NCI-H510A treated with DMSO at 0.1 percent for 48 hours (cell line): ENCODE measurements around the gene RIPK4.
A peak's percentile ranks its signal among the peaks of the same experiment; 100 is the strongest.
"Not testable (repeated sequence)": the region's sequence is repeated elsewhere in the genome, so short reads cannot be mapped to it uniquely, and the experiment has no call there.

Source experiments
- DNase-seq: peaks from one replicate; lab custom pipeline; 2025; lab: John Stamatoyannopoulos, UW

The RIPK4 gene

GRCh38 chr21:41714299-41714865 is 52.5 kb downstream of the RIPK4 start:
- not testable (repeated sequence) for DNase-seq

DNA sequence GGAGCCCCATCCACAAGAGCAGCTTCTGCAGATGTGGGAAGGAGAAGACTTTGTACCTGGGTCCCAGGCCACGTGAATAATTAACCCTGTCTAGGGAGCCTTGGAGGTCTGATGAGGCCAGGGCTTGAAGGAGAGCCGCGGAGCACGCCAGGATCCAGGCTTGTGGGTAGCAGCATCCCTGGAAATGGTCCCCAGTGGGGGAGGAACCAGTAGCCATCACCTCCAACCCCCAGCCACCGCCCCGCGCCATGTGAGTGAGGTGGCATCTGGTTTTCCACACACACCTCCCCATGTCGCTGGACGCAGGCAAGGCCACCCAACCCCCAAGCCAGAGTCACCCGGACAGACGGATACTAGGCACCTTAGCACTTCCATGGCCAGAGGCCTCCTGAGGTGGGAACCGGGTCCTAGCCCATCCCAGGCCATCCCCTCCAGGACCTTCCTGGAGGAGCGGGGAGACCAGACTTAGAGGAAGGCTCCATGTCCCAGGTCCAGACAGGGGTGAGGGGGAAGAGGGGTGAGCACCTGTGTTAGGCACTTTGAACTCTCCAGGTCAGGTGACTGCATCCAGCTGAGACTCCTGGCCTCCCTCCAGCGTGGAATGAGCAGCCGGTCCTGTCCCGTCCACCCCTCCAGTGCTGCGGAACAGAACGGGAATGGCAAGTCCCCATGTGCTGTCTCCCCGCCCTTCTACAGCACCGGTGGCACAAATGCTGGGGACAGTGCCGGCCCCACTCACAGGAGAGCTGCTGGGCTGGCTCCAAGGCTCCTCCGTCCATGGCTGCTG is 53.2 kb downstream of the RIPK4 start:
- no peak for DNase-seq

DNA sequence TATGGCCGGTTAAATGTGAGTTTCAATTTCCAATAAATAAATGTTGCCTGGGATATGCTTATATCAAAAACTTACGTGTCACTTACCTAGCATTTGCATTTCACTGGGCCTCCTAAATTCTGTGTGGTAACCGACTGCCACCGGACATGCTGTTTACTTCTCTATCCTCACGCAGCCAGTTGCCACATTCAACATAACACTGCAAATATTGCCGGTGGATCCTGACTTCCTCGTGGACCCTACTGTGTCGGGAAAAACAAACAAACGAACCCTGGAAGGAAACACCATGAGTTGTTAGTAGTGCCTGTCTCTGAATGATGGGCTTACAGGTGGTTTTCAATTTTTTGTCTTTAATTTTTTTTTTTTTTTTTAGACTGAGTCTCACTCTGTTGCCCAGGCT is 54.1 kb downstream of the RIPK4 start:
- DNase-seq: no peak

GRCh38 chr21:41712201-41712600 is 54.7 kb downstream of the RIPK4 start:
- no peak for DNase-seq

DNA sequence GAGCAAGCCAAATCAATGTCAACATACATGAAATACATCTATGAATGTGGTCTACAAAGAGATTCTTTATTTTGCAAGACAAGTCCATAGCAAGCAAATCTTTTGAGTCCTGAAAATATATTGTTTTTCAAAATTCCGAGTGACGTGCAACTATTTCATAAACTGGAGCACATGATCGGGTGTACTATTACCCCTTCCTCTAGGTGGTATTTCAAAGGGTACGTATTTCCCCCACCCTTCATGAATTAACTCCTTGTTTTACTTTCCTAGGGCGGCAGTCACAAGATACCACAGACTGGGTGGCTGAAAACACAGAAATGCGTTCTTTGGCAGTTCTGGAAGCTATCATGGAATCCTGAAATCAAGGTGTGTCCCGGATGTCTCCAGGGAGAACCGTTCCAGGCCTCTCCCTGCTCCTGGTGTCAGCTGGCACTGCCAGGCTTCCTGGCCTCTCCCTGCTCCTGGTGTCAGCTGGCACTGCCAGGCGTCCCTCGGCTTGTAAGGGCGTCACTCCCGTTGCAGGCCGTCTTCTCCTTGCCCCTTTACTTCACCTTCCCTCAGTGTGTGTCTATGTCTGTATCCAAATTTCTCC is 55.3 kb downstream of the RIPK4 start:
- DNase-seq: no peak

GRCh38 chr21:41710823-41711160 is 56.1 kb downstream of the RIPK4 start:
- no peak for DNase-seq

GRCh38 chr21:41709965-41710822 is 56.7 kb downstream of the RIPK4 start:
- DNase-seq: no peak

DNA sequence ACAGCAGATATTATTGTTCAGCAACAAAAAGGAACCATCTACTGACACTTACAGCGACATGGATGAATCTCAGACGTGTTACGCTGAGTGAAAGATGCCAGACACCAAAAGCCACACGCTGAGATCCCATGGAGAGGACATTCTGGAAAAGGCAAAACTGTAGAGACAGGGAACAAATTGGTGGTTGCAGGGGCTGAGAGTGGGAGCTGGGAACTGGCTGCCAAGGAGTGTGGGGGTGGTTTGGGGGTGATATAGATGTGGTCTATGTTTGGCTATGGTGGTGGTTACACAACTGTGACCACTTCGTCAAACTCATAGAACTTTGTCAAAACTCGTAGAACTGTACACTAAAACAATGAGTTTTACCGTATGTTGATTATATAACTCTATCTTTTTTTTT is 57.7 kb downstream of the RIPK4 start:
- no peak for DNase-seq

GRCh38 chr21:41707960-41708330 is 58.9 kb downstream of the RIPK4 start:
- DNase-seq: no peak

GRCh38 chr21:41707231-41707959 is 59.5 kb downstream of the RIPK4 start:
- peak; percentile 68 for DNase-seq

DNA sequence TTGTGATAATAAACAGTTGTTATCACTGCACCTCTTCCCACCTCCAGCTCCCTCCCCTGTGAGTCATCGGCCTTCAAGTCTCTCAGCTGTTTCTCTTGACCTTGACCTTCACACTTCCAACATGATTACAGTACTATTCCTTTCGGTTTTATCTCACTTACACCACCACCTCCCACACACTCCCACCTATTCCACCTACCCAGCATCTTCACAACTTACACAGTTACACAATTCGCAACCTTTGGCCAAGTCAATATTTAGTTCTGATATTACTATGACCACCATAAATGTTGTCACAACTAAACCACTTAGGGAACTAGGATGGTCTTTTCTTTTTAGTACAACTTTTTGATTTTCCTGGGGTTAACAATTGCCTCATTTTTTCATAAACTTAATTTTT is 60.2 kb downstream of the RIPK4 start:
- no peak for DNase-seq

- no peak for DNase-seq
Measured at GRCh38 chr21:41706263-41706639, 60.6 kb downstream of the RIPK4 start.

DNA sequence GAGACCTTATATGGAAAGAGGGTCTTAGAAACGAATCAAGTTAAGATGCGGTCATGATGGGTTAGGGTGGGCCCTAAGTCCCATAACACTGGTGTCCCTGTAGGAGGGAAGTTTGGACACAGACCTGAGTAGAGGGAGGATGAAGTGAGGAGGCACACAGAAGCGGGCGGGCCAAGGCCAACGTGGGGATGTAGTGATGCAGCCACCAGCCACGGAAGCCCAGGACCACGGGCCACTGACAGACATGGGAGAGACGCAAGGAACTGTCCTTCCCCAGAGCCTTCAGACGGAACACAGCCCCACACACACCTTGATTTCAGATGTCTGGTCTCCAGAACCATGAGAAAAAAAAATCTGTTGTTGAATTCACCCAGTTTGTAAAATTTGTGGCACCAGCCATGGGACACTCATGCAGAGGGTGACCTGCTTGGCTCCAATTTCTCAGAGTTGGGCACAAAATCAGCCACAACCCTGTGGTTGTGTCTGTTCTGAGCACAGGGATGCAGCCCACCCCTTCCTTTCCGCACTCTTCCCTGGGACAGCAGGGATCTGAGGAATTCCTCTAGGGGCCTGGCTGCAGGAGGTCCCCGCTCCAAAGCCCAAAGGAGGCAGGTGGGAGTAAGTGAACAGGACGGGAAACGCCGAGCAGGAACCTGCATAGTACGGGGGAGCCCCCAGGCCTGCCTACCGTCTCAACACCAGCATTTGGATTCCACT is 61.1 kb downstream of the RIPK4 start:
- no peak for DNase-seq

GRCh38 chr21:41703857-41704501 is 62.9 kb downstream of the RIPK4 start:
- DNase-seq: peak; percentile 86

DNA sequence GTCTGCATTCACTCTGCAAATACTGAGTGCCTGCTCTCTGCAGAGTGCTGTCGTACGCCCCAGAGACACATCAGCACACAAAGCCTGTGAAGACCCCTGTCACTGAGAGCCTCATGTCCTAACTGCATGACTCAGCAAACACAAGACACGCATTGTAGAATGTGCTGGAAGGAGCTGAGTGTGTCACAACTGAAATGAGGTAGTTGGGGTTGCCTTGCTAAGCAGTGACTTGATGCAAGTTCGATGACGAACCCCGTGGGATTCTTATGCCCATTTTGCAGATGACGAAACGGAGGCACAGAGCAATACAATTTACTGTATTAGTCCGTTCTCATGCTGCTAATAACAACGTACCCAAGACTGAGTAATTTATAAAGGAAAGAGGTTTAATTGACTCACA is 65.1 kb downstream of the RIPK4 start:
- no peak for DNase-seq

DNA sequence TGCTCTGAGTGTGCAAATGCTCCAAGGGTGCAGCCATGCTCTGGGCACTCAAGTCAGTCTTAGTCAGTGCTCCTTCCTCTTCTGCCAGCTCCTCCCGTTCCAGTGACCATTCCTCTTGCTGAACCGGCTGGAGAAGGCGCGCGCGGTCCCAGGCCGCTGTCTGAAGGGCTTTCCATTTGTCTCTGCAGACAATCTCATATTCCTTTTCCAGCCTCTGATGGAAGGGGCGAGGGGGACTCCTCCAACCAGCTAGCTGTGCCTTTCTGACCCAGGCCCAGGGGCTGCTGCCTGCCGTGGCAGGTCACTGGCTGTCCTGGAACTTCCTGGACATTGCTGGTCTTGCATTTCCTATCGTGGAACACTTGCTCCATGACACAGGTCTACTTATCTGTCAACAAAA is 67.5 kb downstream of the RIPK4 start:
- DNase-seq: no peak

- no peak for DNase-seq
Measured at GRCh38 chr21:41698071-41698470, 68.8 kb downstream of the RIPK4 start.

DNA sequence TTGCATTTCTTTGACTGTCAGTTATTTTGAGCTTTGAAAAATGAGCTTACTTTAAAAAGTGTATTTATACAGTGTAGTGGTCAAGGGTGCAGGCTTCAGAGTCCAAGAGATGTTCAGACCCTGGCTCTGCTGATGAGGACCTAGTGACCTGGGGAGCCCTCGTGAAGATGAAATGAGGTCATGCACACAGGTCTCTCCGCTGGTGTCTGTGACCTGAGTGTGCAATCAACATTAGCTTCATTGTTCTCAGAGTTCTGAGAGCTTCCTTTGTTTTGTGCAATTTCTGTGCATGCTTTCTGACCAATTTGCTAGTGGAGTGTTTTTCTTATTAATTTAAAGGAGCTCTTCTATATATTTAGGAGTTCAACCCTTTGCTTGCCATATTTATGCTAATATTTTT is 71.3 kb downstream of the RIPK4 start:
- DNase-seq: peak; percentile 46

DNA sequence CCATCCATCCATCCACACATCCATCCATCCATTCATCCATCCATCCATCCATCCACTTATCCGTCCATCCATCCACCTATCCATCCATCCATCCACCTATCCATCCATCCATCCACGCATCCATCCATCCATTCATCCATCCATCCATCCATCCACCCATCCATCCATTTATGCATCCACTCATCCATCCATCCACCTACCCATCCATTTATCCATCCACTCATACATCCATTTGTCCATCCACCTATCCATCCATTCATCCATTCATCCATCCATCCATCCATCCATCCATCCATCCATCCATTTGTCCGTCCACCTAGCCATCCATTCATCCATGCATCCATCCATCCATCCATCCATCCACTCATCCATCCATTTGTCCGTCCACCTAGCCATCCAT is 72.8 kb downstream of the RIPK4 start:
- not testable (repeated sequence) for DNase-seq

DNA sequence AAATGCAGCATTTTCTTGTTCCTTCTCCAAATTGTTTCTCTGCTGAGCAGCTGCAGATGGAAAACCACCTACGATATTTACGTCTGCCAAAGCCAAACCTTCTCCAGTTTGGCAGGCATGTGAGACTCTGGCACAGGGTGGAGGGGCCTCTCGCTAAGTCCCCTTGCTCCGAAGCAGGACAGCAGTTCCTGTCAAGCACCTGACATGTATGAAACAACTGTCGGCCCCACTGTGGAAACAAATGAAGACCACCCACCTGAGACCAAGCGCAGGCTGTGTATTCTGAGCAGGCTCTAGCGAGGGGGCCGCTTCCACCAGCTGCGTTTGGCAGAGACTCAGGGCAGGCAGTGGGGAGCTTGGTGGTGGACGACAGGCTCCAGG is 74.7 kb downstream of the RIPK4 start:
- no peak for DNase-seq
